Articular chondrocyte of knee joint (primary cell): Measurements from ENCODE around the gene CADPS2. TPM values are rescaled to one million over a fixed set of nuclear protein-coding genes. Genes with fewer than 3 reads are reported as not detected.

Experiments
- small RNA-seq: library from RNA; depleted of rRNA; stranded (forward); fragments of <200 nt; gene quantifications from one replicate; pipeline ENCODE3, GENCODE V24; 2012
- total RNA-seq: library from RNA; depleted of rRNA; stranded (reverse); fragments of >200 nt; gene quantifications from 2 replicates; pipeline ENCODE4 v1.2.3, GENCODE V29; 2012

Gene CADPS2
- 27.3 and 27.6 TPM in 2 replicates for total RNA-seq

GRCh38 chr7:122886357-122887081 lies at the start of gene CADPS2:
Gene CADPS2, minus strand, starts transcription at chr7:122886460. Its CDS starts 123 bp downstream, at chr7:122886337.

GRCh38 chr7:122702872-122703510 lies 183.3 kb downstream of the CADPS2 start, which contains the start of gene RNF148:
Gene RNF148, minus strand, starts transcription at chr7:122702922. Its CDS starts 172 bp downstream, at chr7:122702750.

GRCh38 chr7:122699017-122699416 lies 187.2 kb downstream of the CADPS2 start, which contains the start of gene RNF133:
Gene RNF133, minus strand, starts transcription at chr7:122699117. Its CDS starts 199 bp downstream, at chr7:122698918.

GRCh38 chr7:122304319-122304975 lies 581.8 kb downstream of the CADPS2 start, which contains the start of gene FEZF1:
Gene FEZF1, minus strand, starts transcription at chr7:122304750. Its CDS starts 313 bp downstream, at chr7:122304437.

Small RNAs within 50 kb of the gene (small RNA-seq; reads per million reads assigned to genes)
- not detected for gene AC006463.1

Other genes starting within 250 kb of the CADPS2 start
- 1.0 and 1.3 TPM in 2 replicates for gene RNF133, start 187.3 kb downstream of the CADPS2 start, total RNA-seq
- 0.65 and 0.78 TPM in 2 replicates for gene RNF148, start 183.5 kb downstream of the CADPS2 start, total RNA-seq
- gene TAS2R16, start 109.2 kb upstream of the CADPS2 start, total RNA-seq: not detected in 2 replicates